Stimulated activated CD8-positive, alpha-beta memory T cell treated with anti-CD3 and anti-CD28 coated beads, Interleukin-4, amount 100 ng/mL, for 24 hours (primary cell): ENCODE measurements around the gene KPNA4.
"Not testable (repeated sequence)": the region's sequence is repeated elsewhere in the genome, so short reads cannot be mapped to it uniquely, and the experiment has no call there.

Experiments used
- DNase-seq: peaks from one replicate; pipeline ENCODE4 v3.0.0-alpha.2; 2020; ENCODE audit warnings: low read depth

The KPNA4 gene

GRCh38 chr3:160490166-160490565 is 75.2 kb downstream of the KPNA4 start:
- no peak for DNase-seq

GRCh38 chr3:160486459-160486869 is 78.9 kb downstream of the KPNA4 start:
- no peak for DNase-seq

GRCh38 chr3:160482796-160483195 is 82.6 kb downstream of the KPNA4 start:
- DNase-seq = no peak

GRCh38 chr3:160481856-160482255 is 83.5 kb downstream of the KPNA4 start:
- DNase-seq = no peak

GRCh38 chr3:160480931-160481330 is 84.4 kb downstream of the KPNA4 start:
- DNase-seq = no peak

GRCh38 chr3:160479376-160479775 is 86.0 kb downstream of the KPNA4 start:
- DNase-seq = no peak

- DNase-seq = no peak
Measured at GRCh38 chr3:160478338-160478737, 87.0 kb downstream of the KPNA4 start.

- DNase-seq = no peak
Measured at GRCh38 chr3:160477750-160478149, 87.6 kb downstream of the KPNA4 start.

- no peak for DNase-seq
Measured at GRCh38 chr3:160475884-160476283, 89.5 kb downstream of the KPNA4 start.

GRCh38 chr3:160475153-160475552 is 90.2 kb downstream of the KPNA4 start:
- DNase-seq = no peak

GRCh38 chr3:160474416-160474838 is 90.9 kb downstream of the KPNA4 start:
- no peak for DNase-seq

GRCh38 chr3:160473978-160474377 is 91.4 kb downstream of the KPNA4 start:
- no peak for DNase-seq

GRCh38 chr3:160473221-160473620 is 92.2 kb downstream of the KPNA4 start:
- DNase-seq = no peak

GRCh38 chr3:160472344-160472743 is 93.0 kb downstream of the KPNA4 start:
- no peak for DNase-seq

GRCh38 chr3:160471892-160472291 is 93.5 kb downstream of the KPNA4 start:
- DNase-seq = no peak

GRCh38 chr3:160470181-160470580 is 95.2 kb downstream of the KPNA4 start:
- no peak for DNase-seq

GRCh38 chr3:160464971-160465370 is 100.4 kb downstream of the KPNA4 start:
- no peak for DNase-seq

GRCh38 chr3:160464321-160464720 is 101.0 kb downstream of the KPNA4 start:
- DNase-seq = no peak

- no peak for DNase-seq
Measured at GRCh38 chr3:160460033-160460432, 105.3 kb downstream of the KPNA4 start.

GRCh38 chr3:160459450-160459970 is 105.9 kb downstream of the KPNA4 start:
- DNase-seq = no peak

GRCh38 chr3:160458151-160458550 is 107.2 kb downstream of the KPNA4 start:
- DNase-seq = no peak

GRCh38 chr3:160455846-160456245 is 109.5 kb downstream of the KPNA4 start:
- no peak for DNase-seq

- no peak for DNase-seq
Measured at GRCh38 chr3:160454995-160455394, 110.4 kb downstream of the KPNA4 start.

- not testable (repeated sequence) for DNase-seq
Measured at GRCh38 chr3:160452251-160452650, 113.1 kb downstream of the KPNA4 start.

GRCh38 chr3:160451602-160452001 is 113.8 kb downstream of the KPNA4 start:
- no peak for DNase-seq
